ENCODE results near the gene ALB. TPM values are rescaled to one million over a fixed set of nuclear protein-coding genes. Genes with fewer than 3 reads are reported as not detected.

Gene ALB
- polyA plus RNA-seq, 1 donor, result 20.3 TPM

DNA sequence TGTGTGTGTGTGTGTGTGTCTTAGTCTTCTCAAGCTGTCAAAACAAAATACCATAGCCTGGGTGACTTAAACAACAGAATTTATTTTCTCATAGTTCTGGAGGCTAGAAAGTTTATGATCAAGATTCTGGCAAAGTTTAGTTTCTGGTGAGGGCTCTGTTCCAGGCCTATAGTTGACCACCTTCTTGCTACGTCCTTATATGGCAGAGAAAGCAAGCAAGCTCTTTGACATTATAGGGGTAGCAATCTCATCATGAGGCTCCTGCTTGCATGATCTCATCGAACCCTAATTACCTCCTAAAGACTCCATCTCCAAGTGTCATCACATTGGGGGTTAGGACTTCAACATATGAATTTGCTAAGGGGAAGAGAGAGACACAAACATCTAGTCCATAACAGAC, 25.0 kb downstream of the ALB start:
- H3K27ac ChIP-seq (ENCODE audit: low read length), result no peak overlapping the region
- no peaks in the 10 kb centered on the region for H3K36me3 ChIP-seq (ENCODE audit: control insufficient read depth, insufficient read depth, low read length)
- H3K4me1 ChIP-seq (ENCODE audit: control insufficient read depth, insufficient read depth, low read length), result peaks cover 9% of the 10 kb centered on the region
- no peaks in the 10 kb centered on the region for H3K27me3 ChIP-seq (ENCODE audit: control insufficient read depth, insufficient read depth, low read length)
- DNase-seq, result no peak
- no peaks in the 10 kb centered on the region for H3K9me3 ChIP-seq (ENCODE audit: control insufficient read depth, low read depth, low read length)
- H3K4me3 ChIP-seq (ENCODE audit: low read length), result no peak overlapping the region
- WGBS (ENCODE audit: insufficient coverage, low lambda C conversion rate), result no CpG with 5 or more reads among the region's 2 CpGs

DNA sequence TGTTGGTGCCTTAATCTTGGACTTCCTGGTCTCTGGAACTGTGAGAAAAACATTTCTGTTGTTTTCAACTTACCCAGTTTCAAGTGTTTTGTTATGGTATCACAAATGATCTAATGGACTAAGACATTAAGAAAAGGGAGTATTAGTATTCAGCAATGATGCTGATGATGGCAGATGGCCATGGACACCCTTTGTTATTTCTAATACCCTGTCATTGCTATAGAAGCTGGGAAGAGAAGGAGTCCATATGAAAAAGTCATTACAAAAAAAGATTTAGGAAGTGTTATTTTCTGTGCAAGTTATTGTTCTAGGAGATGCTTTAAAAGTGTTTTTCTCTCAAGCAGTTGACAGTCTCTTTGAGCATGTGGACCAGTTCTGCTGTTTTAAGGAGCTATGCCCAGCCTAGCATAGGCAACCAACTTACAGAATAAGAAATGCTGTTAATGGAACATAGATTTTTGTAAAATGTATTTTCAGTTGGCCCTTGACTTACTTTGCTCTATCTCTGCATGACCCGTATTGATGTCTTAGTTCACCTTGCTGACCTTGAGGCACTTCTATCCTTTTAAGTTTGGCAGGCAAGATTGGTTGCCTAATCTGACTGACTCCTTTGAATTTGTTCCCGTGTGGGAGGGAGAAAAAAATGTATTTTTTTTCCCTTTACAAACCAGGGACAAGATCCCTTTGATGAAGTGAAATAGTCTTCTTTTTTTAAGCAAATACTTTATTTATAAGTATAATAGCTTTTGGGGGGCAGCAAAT, 25.9 kb downstream of the ALB start:
- peaks cover 9% of the 10 kb centered on the region for H3K4me1 ChIP-seq (ENCODE audit: control insufficient read depth, insufficient read depth, low read length)
- no peak overlapping the region for H3K27ac ChIP-seq (ENCODE audit: low read length)
- 80% methylated on average over 1 of the region's 2 CpGs for WGBS (ENCODE audit: insufficient coverage, low lambda C conversion rate)
- no peaks in the 10 kb centered on the region for H3K36me3 ChIP-seq (ENCODE audit: control insufficient read depth, insufficient read depth, low read length)
- no peak overlapping the region for H3K4me3 ChIP-seq (ENCODE audit: low read length)
- no peak for DNase-seq
- no peaks in the 10 kb centered on the region for H3K27me3 ChIP-seq (ENCODE audit: control insufficient read depth, insufficient read depth, low read length)
- no peaks in the 10 kb centered on the region for H3K9me3 ChIP-seq (ENCODE audit: control insufficient read depth, low read depth, low read length)

- H3K4me1 ChIP-seq (ENCODE audit: control insufficient read depth, insufficient read depth, low read length), result peaks cover 13% of the 10 kb centered on the region
- no peak overlapping the region for H3K4me3 ChIP-seq (ENCODE audit: low read length)
- no peak for DNase-seq
- no peaks in the 10 kb centered on the region for H3K27me3 ChIP-seq (ENCODE audit: control insufficient read depth, insufficient read depth, low read length)
- H3K27ac ChIP-seq (ENCODE audit: low read length), result peak overlapping the region; percentile 69
- whole genome bisulfite sequencing (ENCODE audit: insufficient coverage, low lambda C conversion rate), result no CpG with 5 or more reads among the region's 1 CpG
- no peaks in the 10 kb centered on the region for H3K9me3 ChIP-seq (ENCODE audit: control insufficient read depth, low read depth, low read length)
- H3K36me3 ChIP-seq (ENCODE audit: control insufficient read depth, insufficient read depth, low read length), result no peaks in the 10 kb centered on the region
These were observed 27.7 kb downstream of the ALB start for GRCh38 chr4:73431813-73432168.

- Histone ChIP-seq H3K36me3 (ENCODE audit: control insufficient read depth, insufficient read depth, low read length) (no peaks in the 10 kb centered on the region), H3K9me3 (ENCODE audit: control insufficient read depth, low read depth, low read length) (no peaks in the 10 kb centered on the region), H3K4me1 (ENCODE audit: control insufficient read depth, insufficient read depth, low read length) (peaks cover 13% of the 10 kb centered on the region), H3K4me3 (ENCODE audit: low read length) (no peak overlapping the region), H3K27ac (ENCODE audit: low read length) (peak overlapping the region; percentile 71), H3K27me3 (ENCODE audit: control insufficient read depth, insufficient read depth, low read length) (no peaks in the 10 kb centered on the region)
- WGBS (ENCODE audit: insufficient coverage, low lambda C conversion rate), result 50% methylated on average over 1 of the region's 5 CpGs
- peak; percentile 73 to 90 for DNase-seq
These were observed 28.3 kb downstream of the ALB start for GRCh38 chr4:73432169-73433000.

GRCh38 chr4:73433140-73433539, 29.1 kb downstream of the ALB start:
- 40% methylated on average over 2 of the region's 2 CpGs for WGBS (ENCODE audit: insufficient coverage, low lambda C conversion rate)
- Histone ChIP-seq H3K27ac (ENCODE audit: low read length) (peak overlapping the region; percentile 71), H3K9me3 (ENCODE audit: control insufficient read depth, low read depth, low read length) (no peaks in the 10 kb centered on the region), H3K27me3 (ENCODE audit: control insufficient read depth, insufficient read depth, low read length) (no peaks in the 10 kb centered on the region), H3K4me1 (ENCODE audit: control insufficient read depth, insufficient read depth, low read length) (peaks cover 13% of the 10 kb centered on the region), H3K36me3 (ENCODE audit: control insufficient read depth, insufficient read depth, low read length) (no peaks in the 10 kb centered on the region), H3K4me3 (ENCODE audit: low read length) (no peak overlapping the region)
- DNase-seq, result no peak

DNA sequence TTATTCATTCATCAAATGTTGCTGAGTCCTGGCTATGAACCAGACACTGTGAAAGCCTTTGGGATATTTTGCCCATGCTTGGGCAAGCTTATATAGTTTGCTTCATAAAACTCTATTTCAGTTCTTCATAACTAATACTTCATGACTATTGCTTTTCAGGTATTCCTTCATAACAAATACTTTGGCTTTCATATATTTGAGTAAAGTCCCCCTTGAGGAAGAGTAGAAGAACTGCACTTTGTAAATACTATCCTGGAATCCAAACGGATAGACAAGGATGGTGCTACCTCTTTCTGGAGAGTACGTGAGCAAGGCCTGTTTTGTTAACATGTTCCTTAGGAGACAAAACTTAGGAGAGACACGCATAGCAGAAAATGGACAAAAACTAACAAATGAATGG, 30.2 kb downstream of the ALB start:
- Histone ChIP-seq H3K27ac (ENCODE audit: low read length) (no peak overlapping the region), H3K4me3 (ENCODE audit: low read length) (no peak overlapping the region)
- 67% methylated on average over 3 of the region's 3 CpGs for WGBS (ENCODE audit: insufficient coverage, low lambda C conversion rate)

DNA sequence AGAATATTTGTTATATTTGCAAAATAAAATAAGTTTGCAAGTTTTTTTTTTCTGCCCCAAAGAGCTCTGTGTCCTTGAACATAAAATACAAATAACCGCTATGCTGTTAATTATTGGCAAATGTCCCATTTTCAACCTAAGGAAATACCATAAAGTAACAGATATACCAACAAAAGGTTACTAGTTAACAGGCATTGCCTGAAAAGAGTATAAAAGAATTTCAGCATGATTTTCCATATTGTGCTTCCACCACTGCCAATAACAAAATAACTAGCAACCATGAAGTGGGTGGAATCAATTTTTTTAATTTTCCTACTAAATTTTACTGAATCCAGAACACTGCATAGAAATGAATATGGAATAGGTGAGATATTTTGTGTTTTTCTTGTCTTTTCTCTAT, 31.9 kb downstream of the ALB start, which contains the start of gene AFP:
Gene AFP (plus strand): TSS at position 238 of the 400 bp plus-strand sequence. CDS start 42 bp downstream, at position 280.
- peak in 1 of 2 donors; percentile 29 for DNase-seq
- 29% methylated on average over 1 of the region's 1 CpG for WGBS (ENCODE audit: insufficient coverage, low lambda C conversion rate)
- Histone ChIP-seq H3K36me3 (ENCODE audit: control insufficient read depth, insufficient read depth, low read length) (no peaks in the 10 kb centered on the region), H3K27me3 (ENCODE audit: control insufficient read depth, insufficient read depth, low read length) (no peaks in the 10 kb centered on the region), H3K9me3 (ENCODE audit: control insufficient read depth, low read depth, low read length) (no peaks in the 10 kb centered on the region), H3K27ac (ENCODE audit: low read length) (no peak within 1 kb of the TSS), H3K4me3 (ENCODE audit: low read length) (peak within 1 kb of the TSS; percentile 16), H3K4me1 (ENCODE audit: control insufficient read depth, insufficient read depth, low read length) (peaks cover 13% of the 10 kb centered on the region)

More for the DNA sequence above, 30.2 kb downstream of the ALB start:
- Histone ChIP-seq H3K4me1 (ENCODE audit: control insufficient read depth, insufficient read depth, low read length) (peaks cover 13% of the 10 kb centered on the region), H3K9me3 (ENCODE audit: control insufficient read depth, low read depth, low read length) (no peaks in the 10 kb centered on the region), H3K27me3 (ENCODE audit: control insufficient read depth, insufficient read depth, low read length) (no peaks in the 10 kb centered on the region), H3K36me3 (ENCODE audit: control insufficient read depth, insufficient read depth, low read length) (no peaks in the 10 kb centered on the region)
- DNase-seq, result no peak

GRCh38 chr4:73436674-73437557, 32.8 kb downstream of the ALB start:
- Histone ChIP-seq H3K4me3 (ENCODE audit: low read length) (peak overlapping the region; percentile 16), H3K27me3 (ENCODE audit: control insufficient read depth, insufficient read depth, low read length) (no peaks in the 10 kb centered on the region), H3K27ac (ENCODE audit: low read length) (no peak overlapping the region), H3K36me3 (ENCODE audit: control insufficient read depth, insufficient read depth, low read length) (no peaks in the 10 kb centered on the region), H3K9me3 (ENCODE audit: control insufficient read depth, low read depth, low read length) (no peaks in the 10 kb centered on the region), H3K4me1 (ENCODE audit: control insufficient read depth, insufficient read depth, low read length) (peaks cover 10% of the 10 kb centered on the region)
- 56% methylated on average over 2 of the region's 3 CpGs for WGBS (ENCODE audit: insufficient coverage, low lambda C conversion rate)
- DNase-seq, result no peak

- no peaks in the 10 kb centered on the region for H3K9me3 ChIP-seq (ENCODE audit: control insufficient read depth, low read depth, low read length)
- peak overlapping the region; percentile 4 for H3K4me3 ChIP-seq (ENCODE audit: low read length)
- no peaks in the 10 kb centered on the region for H3K27me3 ChIP-seq (ENCODE audit: control insufficient read depth, insufficient read depth, low read length)
- H3K27ac ChIP-seq (ENCODE audit: low read length), result no peak overlapping the region
- H3K4me1 ChIP-seq (ENCODE audit: control insufficient read depth, insufficient read depth, low read length), result peaks cover 8% of the 10 kb centered on the region
- H3K36me3 ChIP-seq (ENCODE audit: control insufficient read depth, insufficient read depth, low read length), result no peaks in the 10 kb centered on the region
- DNase-seq, result no peak
These were observed 33.5 kb downstream of the ALB start for GRCh38 chr4:73437558-73437956.

- 100% methylated on average over 1 of the region's 1 CpG for WGBS (ENCODE audit: insufficient coverage, low lambda C conversion rate)
- Histone ChIP-seq H3K27ac (ENCODE audit: low read length) (no peak overlapping the region), H3K36me3 (ENCODE audit: control insufficient read depth, insufficient read depth, low read length) (no peaks in the 10 kb centered on the region), H3K27me3 (ENCODE audit: control insufficient read depth, insufficient read depth, low read length) (no peaks in the 10 kb centered on the region), H3K9me3 (ENCODE audit: control insufficient read depth, low read depth, low read length) (no peaks in the 10 kb centered on the region), H3K4me1 (ENCODE audit: control insufficient read depth, insufficient read depth, low read length) (peaks cover 7% of the 10 kb centered on the region), H3K4me3 (ENCODE audit: low read length) (no peak overlapping the region)
- no peak for DNase-seq
These were observed 34.0 kb downstream of the ALB start for GRCh38 chr4:73438048-73438447.
